ENCODE data around the gene TSBP1.
"Not testable (repeated sequence)": the region's sequence is repeated elsewhere in the genome, so short reads cannot be mapped to it uniquely, and the experiment has no call there.

The TSBP1 gene

GRCh38 chr6:32375739-32376529 lies 4.2 kb upstream of the TSBP1 start:
- DNase-seq: no peak

- DNase-seq: no peak
Measured at GRCh38 chr6:32371229-32371628, 474 bp downstream of the TSBP1 start.

GRCh38 chr6:32370505-32370904 lies 1.2 kb downstream of the TSBP1 start:
- DNase-seq: no peak

- DNase-seq: no peak
Measured at GRCh38 chr6:32369660-32370059, 2.0 kb downstream of the TSBP1 start.

- no peak for DNase-seq
Measured at GRCh38 chr6:32367644-32368043, 4.1 kb downstream of the TSBP1 start.

GRCh38 chr6:32359225-32359624 lies 12.5 kb downstream of the TSBP1 start:
- not testable (repeated sequence) for DNase-seq

- not testable (repeated sequence) for DNase-seq
Measured at GRCh38 chr6:32358548-32358947, 13.2 kb downstream of the TSBP1 start.

GRCh38 chr6:32355018-32355417 lies 16.7 kb downstream of the TSBP1 start:
- DNase-seq: no peak

GRCh38 chr6:32353348-32353747 lies 18.4 kb downstream of the TSBP1 start:
- no peak for DNase-seq

GRCh38 chr6:32340242-32340641 lies 31.5 kb downstream of the TSBP1 start:
- DNase-seq: no peak

GRCh38 chr6:32337186-32337805 lies 34.4 kb downstream of the TSBP1 start:
- DNase-seq: no peak

- no peak for DNase-seq
Measured at GRCh38 chr6:32332433-32332832, 39.3 kb downstream of the TSBP1 start.

- DNase-seq: no peak
Measured at GRCh38 chr6:32329141-32329540, 42.6 kb downstream of the TSBP1 start.

- DNase-seq: no peak
Measured at GRCh38 chr6:32327103-32327502, 44.6 kb downstream of the TSBP1 start.

- DNase-seq: no peak
Measured at GRCh38 chr6:32318501-32318900, 53.2 kb downstream of the TSBP1 start.

- DNase-seq: no peak
Measured at GRCh38 chr6:32317541-32317940, 54.2 kb downstream of the TSBP1 start.

GRCh38 chr6:32313964-32314363 lies 57.7 kb downstream of the TSBP1 start:
- no peak for DNase-seq

GRCh38 chr6:32298632-32299336 lies 72.9 kb downstream of the TSBP1 start:
- no peak for DNase-seq

- not testable (repeated sequence) for DNase-seq
Measured at GRCh38 chr6:32294980-32295379, 76.7 kb downstream of the TSBP1 start.

GRCh38 chr6:32294566-32294965 lies 77.1 kb downstream of the TSBP1 start:
- no peak for DNase-seq

GRCh38 chr6:32293695-32294094 lies 78.0 kb downstream of the TSBP1 start:
- DNase-seq: no peak

- no peak for DNase-seq
Measured at GRCh38 chr6:32291543-32291942, 80.2 kb downstream of the TSBP1 start.

- DNase-seq: no peak
Measured at GRCh38 chr6:32290886-32291450, 80.7 kb downstream of the TSBP1 start.

- DNase-seq: no peak
Measured at GRCh38 chr6:32288426-32288825, 83.3 kb downstream of the TSBP1 start.

Data from NCI-H1694 treated with DMSO at 0.1 percent for 48 hours (cell line).